Gastroesophageal sphincter (tissue), 4 donors: ENCODE results near the gene RASL10A. TPM values are rescaled to one million over a fixed set of nuclear protein-coding genes. Genes with fewer than 3 reads are reported as not detected.

ENCODE experiments used
- ATAC-seq: fragments of 150-250 bp; one replicate; pipeline ENCODE4 v1.9.1; 2016; ENCODE audit warnings: mild to moderate bottlenecking, moderate library complexity
- H3K27ac ChIP-seq, 4 donors: fragments of 200-600 bp; sonication (generic) in 3 of 4; 1 replicate in 3 of 4; 2 replicates in 1 of 4; pipeline ENCODE4 v1.5.1; 2016 to 2019
- H3K27me3 ChIP-seq: fragments of 200-600 bp; sonication (generic); one replicate; pipeline ENCODE4 v1.5.1; 2019
- H3K36me3 ChIP-seq, 2 donors: fragments of 200-600 bp; sonication (generic); one replicate each; pipeline ENCODE4 v1.5.1; 2019; ENCODE audit warnings: control low read depth in 1 of 2
- H3K4me1 ChIP-seq, 3 donors: fragments of 200-600 bp; sonication (generic); 1 replicate in 2 of 3; 2 replicates in 1 of 3; pipeline ENCODE4 v1.5.1; 2016 to 2019; ENCODE audit warnings: control low read depth in 2 of 3
- H3K4me3 ChIP-seq, 2 donors: fragments of 200-600 bp; sonication (generic); one replicate each; pipeline ENCODE4 v1.5.1; 2019; ENCODE audit warnings: mild to moderate bottlenecking in 1 of 2, moderate library complexity in 1 of 2
- H3K9me3 ChIP-seq, 3 donors: fragments of 200-600 bp; sonication (generic); one replicate each; pipeline ENCODE4 v1.5.1; 2017 to 2019; ENCODE audit warnings: control low read depth in 2 of 3
- EP300 ChIP-seq: sonication (generic); formaldehyde crosslinking; IDR thresholded peaks from one replicate; pipeline ENCODE4 v1.6.1; 2017; ENCODE audit warnings: antibody characterized with exemption, mild to moderate bottlenecking
- POLR2A ChIP-seq, 2 donors: fragments of 450-650 bp; IDR thresholded peaks; one replicate each; pipeline ENCODE4 v1.6.1; 2017; ENCODE audit warnings: antibody characterized with exemption in 2 of 2, mild to moderate bottlenecking in 2 of 2, moderate library complexity in 1 of 2
- POLR2AphosphoS5 ChIP-seq: sonication (generic); formaldehyde crosslinking; IDR thresholded peaks from one replicate; pipeline ENCODE4 v1.6.1; 2017; ENCODE audit warnings: antibody characterized with exemption
- WGBS, 2 donors: methylation state at CpG; one replicate each; pipeline ENCODE4 v1.1.5; 2018; ENCODE audit warnings: low coverage in 1 of 2; 5-methylcytosine and 5-hydroxymethylcytosine counted together
- total RNA-seq, 4 donors: library from RNA; depleted of rRNA; stranded (reverse); fragments of >200 nt; gene quantifications; one replicate each; pipeline ENCODE4 v1.1.0, GENCODE V29; 2016
- TF ChIP-seq, protein P1 (sequence below), 4 experiments: fragments of 200-600 bp in 2 of 4; fragments of 450-650 bp in 2 of 4; sonication (generic) in 1 of 4; IDR thresholded peaks; one replicate each; pipeline ENCODE4 v1.5.1; 2017 to 2019; ENCODE audit warnings: antibody characterized with exemption in 4 of 4, mild to moderate bottlenecking in 2 of 4, moderate library complexity in 2 of 4

RASL10A gene
- total RNA-seq, 4 donors from 2014 or later: 0.40 to 0.73 (median 0.72) TPM; not detected in 1

DNA sequence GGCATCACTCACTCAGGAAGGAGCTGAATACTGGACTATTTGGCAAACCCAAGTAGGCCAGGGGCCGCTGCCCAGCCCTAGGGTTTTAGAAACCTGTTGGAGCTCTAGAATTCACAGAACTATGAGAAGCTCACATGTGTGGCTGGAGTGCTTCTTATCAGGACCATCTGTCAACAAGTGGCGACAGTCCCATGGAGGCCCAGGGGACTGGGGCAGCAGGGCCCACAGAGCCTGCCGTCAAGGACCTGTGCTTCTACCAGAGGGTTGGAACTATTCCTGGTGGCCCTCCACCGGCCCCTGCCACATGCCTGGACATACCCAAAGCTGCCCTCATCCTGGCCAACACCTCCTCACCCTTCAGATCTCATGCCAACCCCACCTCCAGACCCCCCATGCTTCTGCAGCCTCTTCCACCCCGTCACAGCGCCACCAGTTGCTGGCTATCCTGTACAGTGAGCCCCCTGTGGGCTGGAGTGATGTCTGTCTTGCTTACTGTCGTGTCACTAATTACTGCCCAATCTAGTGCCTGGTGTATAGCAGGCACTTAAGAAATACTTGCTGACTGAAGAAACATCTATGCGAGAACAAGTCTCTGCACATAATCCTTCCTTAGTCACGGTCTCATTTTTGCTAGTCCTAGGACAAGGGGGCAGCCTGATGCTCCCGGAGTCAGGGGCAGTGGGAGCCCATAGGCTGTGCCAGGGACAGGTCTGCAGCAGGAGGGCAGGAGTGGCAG is 27.2 kb upstream of the RASL10A start:
- no peak for ATAC-seq
- TF ChIP-seq POLR2A (IDR thresholded peaks at IDR 0.05): no peak
- TF ChIP-seq POLR2AphosphoS5: no peak
- TF ChIP-seq EP300: no peak
- TF ChIP-seq, protein P1, sequence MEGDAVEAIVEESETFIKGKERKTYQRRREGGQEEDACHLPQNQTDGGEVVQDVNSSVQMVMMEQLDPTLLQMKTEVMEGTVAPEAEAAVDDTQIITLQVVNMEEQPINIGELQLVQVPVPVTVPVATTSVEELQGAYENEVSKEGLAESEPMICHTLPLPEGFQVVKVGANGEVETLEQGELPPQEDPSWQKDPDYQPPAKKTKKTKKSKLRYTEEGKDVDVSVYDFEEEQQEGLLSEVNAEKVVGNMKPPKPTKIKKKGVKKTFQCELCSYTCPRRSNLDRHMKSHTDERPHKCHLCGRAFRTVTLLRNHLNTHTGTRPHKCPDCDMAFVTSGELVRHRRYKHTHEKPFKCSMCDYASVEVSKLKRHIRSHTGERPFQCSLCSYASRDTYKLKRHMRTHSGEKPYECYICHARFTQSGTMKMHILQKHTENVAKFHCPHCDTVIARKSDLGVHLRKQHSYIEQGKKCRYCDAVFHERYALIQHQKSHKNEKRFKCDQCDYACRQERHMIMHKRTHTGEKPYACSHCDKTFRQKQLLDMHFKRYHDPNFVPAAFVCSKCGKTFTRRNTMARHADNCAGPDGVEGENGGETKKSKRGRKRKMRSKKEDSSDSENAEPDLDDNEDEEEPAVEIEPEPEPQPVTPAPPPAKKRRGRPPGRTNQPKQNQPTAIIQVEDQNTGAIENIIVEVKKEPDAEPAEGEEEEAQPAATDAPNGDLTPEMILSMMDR (IDR thresholded peaks at IDR 0.05): no peak
- Histone ChIP-seq H3K27ac (no peak overlapping the region), H3K27me3 (no peaks in the 10 kb centered on the region), H3K9me3 (no peaks in the 10 kb centered on the region), H3K4me1 (peaks cover 0 to 44% (median 0%) of the 10 kb centered on the region in 3 donors), H3K4me3 (no peak overlapping the region), H3K36me3 (peaks cover 0 to 82% of the 10 kb centered on the region in 2 donors)
- 90 to 92% methylated on average over 2 to 4 of the region's 10 CpGs for WGBS, 2 donors

DNA sequence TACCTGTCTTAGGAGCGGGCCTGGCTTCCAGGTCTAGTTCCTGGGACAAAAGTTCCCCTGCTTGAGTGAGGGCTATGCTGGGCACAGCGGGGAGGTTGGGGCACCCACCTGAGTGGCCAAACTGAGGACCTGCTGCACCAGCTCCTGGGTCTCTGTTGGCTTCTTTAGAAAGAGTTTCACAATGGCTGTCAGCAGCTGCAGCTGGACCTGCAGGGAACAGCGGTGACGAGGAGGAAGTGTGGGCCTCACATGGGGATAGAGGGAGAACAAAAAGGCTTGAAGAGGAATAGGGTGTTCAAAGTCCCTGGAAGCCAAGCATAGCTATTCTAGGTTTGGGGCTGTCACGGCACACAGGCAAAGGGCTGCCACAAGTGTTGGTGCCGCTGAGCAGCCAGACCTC is 26.7 kb upstream of the RASL10A start:
- H3K27ac ChIP-seq: no peak overlapping the region
- no peak for ATAC-seq
- 60 to 82% methylated on average over 1 to 2 of the region's 6 CpGs for WGBS, 2 donors
- H3K4me1 ChIP-seq: peaks cover 0 to 42% (median 0%) of the 10 kb centered on the region in 3 donors
- no peaks in the 10 kb centered on the region for H3K27me3 ChIP-seq
- H3K36me3 ChIP-seq: peaks cover 0 to 82% of the 10 kb centered on the region in 2 donors
- H3K9me3 ChIP-seq: no peaks in the 10 kb centered on the region
- no peak overlapping the region for H3K4me3 ChIP-seq
- TF ChIP-seq POLR2A (IDR thresholded peaks at IDR 0.05) (no peak), POLR2AphosphoS5 (no peak), EP300 (no peak)
- TF ChIP-seq, protein P1 (IDR thresholded peaks at IDR 0.05): no peak

DNA sequence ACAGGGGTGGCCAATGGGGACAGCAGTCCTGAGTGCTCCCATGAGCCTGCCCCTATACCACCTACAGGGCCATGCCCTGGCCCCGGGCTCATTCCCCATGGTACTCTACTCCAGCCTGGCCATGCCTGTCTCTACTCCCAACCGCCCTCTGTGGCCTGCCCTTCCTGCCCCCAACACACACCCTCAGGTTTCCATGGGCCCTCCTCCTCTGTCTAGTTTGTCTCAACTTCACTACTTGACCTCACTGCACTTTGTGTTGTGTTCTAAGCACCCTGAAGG is 26.3 kb upstream of the RASL10A start:
- Histone ChIP-seq H3K9me3 (no peaks in the 10 kb centered on the region), H3K27ac (no peak overlapping the region), H3K4me1 (peaks cover 0 to 38% (median 0%) of the 10 kb centered on the region in 3 donors), H3K27me3 (no peaks in the 10 kb centered on the region), H3K4me3 (no peak overlapping the region), H3K36me3 (peaks cover 0 to 82% of the 10 kb centered on the region in 2 donors)
- 100% methylated on average over 2 of the region's 2 CpGs; no CpG with 5 or more reads in 1 of the 2 donors for WGBS, 2 donors
- no peak for TF ChIP-seq POLR2AphosphoS5
- no peak for TF ChIP-seq EP300
- TF ChIP-seq, protein P1 (IDR thresholded peaks at IDR 0.05): no peak
- no peak for TF ChIP-seq POLR2A (IDR thresholded peaks at IDR 0.05)
- ATAC-seq: no peak

DNA sequence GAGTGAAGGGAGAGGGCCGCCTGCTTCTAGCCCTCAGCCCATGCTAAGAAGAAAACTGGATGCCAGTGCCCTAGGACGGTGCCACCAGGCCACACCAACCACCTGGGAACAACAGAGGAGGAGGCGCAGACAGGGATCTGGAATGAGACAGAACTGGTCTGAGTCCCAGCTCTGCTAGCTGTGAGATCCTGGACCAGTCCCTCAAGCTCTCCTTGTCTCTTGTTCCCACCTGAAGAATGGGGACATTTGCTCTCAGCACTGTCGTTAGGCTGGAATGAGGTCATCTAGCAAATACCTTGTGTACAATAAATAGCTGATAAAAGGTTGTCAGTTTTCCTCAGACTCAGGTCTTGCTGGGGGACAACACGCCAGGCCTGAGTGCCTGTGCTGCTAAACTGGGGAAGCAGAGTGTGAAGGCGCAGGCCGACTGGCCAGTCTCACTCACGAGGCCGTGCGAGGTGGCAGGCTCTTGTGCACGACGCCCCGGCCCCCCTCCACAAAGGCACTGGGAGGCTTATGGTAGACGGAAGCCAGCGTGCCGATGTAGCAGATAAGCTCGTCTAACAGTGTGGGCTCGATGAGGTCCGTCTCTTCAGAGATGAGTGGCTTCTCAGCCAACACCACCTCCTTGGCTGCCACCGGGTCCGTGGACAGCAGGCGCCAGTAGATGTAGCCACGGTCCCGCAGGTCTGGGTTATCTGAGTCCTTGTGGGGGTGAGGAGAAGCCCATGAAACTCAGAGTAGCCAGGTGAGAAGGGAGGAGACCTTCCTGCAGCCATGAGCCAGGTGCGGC is 25.8 kb upstream of the RASL10A start:
- TF ChIP-seq POLR2A (IDR thresholded peaks at IDR 0.05): no peak
- TF ChIP-seq, protein P1 (IDR thresholded peaks at IDR 0.05): no peak
- TF ChIP-seq POLR2AphosphoS5: no peak
- TF ChIP-seq EP300: no peak
- Histone ChIP-seq H3K9me3 (no peaks in the 10 kb centered on the region), H3K4me3 (no peak overlapping the region), H3K36me3 (peaks cover 0 to 82% of the 10 kb centered on the region in 2 donors), H3K4me1 (peaks cover 0 to 33% (median 0%) of the 10 kb centered on the region in 3 donors), H3K27ac (no peak overlapping the region), H3K27me3 (no peaks in the 10 kb centered on the region)
- WGBS, 2 donors: 91 to 100% methylated on average over 2 to 7 of the region's 25 CpGs
- no peak for ATAC-seq
